GM10266 (cell line): ENCODE data around the gene HLTF.

Source experiments
- DNase-seq: peaks from one replicate; pipeline ENCODE4 v3.0.0; 2012; ENCODE audit errors: extremely low spot score
- CTCF ChIP-seq: IDR thresholded peaks from 2 replicates; pipeline ENCODE4 v1.5.1; 2012; ENCODE audit warnings: mild to moderate bottlenecking, low read depth; ENCODE audit not compliant: control insufficient read depth, insufficient read depth; ENCODE audit errors: missing control alignments

Gene HLTF

GRCh38 chr3:149122721-149123578 lies 36.6 kb upstream of the HLTF start:
- no peak for TF ChIP-seq CTCF
- no peak for DNase-seq

GRCh38 chr3:149120051-149120972 lies 34.0 kb upstream of the HLTF start:
- peak; percentile 62 for TF ChIP-seq CTCF
- DNase-seq: peak; percentile 74

GRCh38 chr3:149119466-149119865 lies 33.1 kb upstream of the HLTF start:
- no peak for TF ChIP-seq CTCF
- no peak for DNase-seq

GRCh38 chr3:149118724-149119123 lies 32.4 kb upstream of the HLTF start:
- TF ChIP-seq CTCF: no peak
- no peak for DNase-seq

- DNase-seq: no peak
- no peak for TF ChIP-seq CTCF
These were observed 28.8 kb upstream of the HLTF start for GRCh38 chr3:149115114-149115513.

GRCh38 chr3:149114458-149114857 lies 28.1 kb upstream of the HLTF start:
- no peak for DNase-seq
- no peak for TF ChIP-seq CTCF
